Right renal pelvis (tissue), 4 donors: ENCODE data around the gene CHD8. TPM values are rescaled to one million over a fixed set of nuclear protein-coding genes. Genes with fewer than 3 reads are reported as not detected.
"Not testable (repeated sequence)": the region's sequence is repeated elsewhere in the genome, so short reads cannot be mapped to it uniquely, and the experiment has no call there.

Experiments
- DNase-seq, 4 donors: peaks; one replicate each; pipeline ENCODE4 v3.0.0-alpha.2; 2013; ENCODE audit warnings: low read depth in 4 of 4, low spot score in 3 of 4, missing footprints in 1 of 4
- polyA plus RNA-seq, 4 donors: library from polyadenylated mRNA; unstranded; fragments of 120-200 nt; gene quantifications; one replicate each; pipeline ENCODE4 v1.2.1, GENCODE V29; 2013; ENCODE audit not compliant: insufficient read length in 4 of 4

The CHD8 gene
- polyA plus RNA-seq, 4 donors, result 67.5 to 72.3 (median 70.4) TPM

- no peak for DNase-seq
Observed at GRCh38 chr14:21379338-21379737, 76.6 kb downstream of the CHD8 start.

DNA sequence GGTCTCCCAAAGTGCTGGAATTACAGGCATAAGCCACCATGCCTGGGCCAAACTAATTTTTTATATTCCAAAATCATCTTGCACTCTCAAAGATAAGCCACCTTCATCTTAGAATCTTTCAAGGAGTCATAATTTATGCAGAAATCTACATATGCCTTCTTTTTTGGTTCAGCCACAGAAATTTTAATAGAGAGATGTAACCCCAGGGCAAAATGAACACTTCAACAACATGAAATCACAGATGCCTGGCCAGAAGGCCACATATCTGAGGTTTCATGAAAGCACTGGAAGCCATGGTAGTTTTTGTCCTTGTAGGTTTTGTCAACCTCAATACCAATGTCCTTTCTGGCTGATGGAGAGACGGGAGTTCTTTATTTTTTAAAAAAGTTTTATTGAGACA is 81.9 kb downstream of the CHD8 start:
- no peak for DNase-seq

DNA sequence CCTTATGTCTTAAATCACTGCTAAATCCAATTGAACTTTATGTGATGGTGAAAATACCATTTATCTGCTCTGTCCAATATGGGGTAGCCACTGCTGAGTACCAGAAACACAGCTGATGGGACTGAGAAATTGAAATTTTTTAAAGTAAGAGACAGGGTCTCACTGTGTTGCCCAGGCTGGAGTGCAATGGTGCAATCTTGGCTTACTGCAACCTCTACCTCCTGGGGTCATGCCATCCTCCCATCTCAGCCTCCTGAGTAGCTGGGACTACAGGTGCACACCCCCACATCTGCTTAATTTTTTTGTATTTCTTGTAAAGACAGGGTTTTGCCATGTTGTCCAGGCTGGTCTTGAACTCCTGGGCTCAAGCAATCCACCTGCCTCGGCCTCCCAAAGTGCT is 83.1 kb downstream of the CHD8 start:
- DNase-seq, result not testable (repeated sequence)

GRCh38 chr14:21369949-21370679 is 85.8 kb downstream of the CHD8 start:
- no peak for DNase-seq

GRCh38 chr14:21367582-21368144 is 88.3 kb downstream of the CHD8 start:
- DNase-seq, result no peak

DNA sequence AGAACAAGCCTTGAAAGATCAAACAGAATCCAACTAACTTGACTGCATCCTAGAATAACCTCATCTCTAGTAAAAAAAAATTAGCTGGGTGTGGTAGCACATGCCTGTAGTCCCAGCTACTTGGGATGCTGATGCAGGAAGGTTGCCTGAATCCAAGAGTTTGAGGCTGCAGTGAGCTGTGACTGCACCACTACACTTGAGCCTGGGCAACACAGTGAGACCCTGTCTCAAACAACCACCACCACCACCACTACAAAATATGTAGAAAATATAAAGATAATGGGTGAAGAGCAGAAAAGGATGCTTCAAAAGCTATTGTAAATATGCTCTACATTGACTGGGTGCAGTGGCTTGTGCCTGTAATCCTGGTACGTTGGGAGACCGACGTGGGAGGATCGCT is 99.4 kb downstream of the CHD8 start:
- DNase-seq, result no peak

- no peak for DNase-seq
Observed at GRCh38 chr14:21352587-21352986, 103.3 kb downstream of the CHD8 start.

- DNase-seq, result no peak
Observed at GRCh38 chr14:21350539-21350938, 105.4 kb downstream of the CHD8 start.

- DNase-seq, result no peak
Observed at GRCh38 chr14:21347201-21347600, 108.7 kb downstream of the CHD8 start.

GRCh38 chr14:21346532-21347135 is 109.3 kb downstream of the CHD8 start:
- no peak for DNase-seq

DNA sequence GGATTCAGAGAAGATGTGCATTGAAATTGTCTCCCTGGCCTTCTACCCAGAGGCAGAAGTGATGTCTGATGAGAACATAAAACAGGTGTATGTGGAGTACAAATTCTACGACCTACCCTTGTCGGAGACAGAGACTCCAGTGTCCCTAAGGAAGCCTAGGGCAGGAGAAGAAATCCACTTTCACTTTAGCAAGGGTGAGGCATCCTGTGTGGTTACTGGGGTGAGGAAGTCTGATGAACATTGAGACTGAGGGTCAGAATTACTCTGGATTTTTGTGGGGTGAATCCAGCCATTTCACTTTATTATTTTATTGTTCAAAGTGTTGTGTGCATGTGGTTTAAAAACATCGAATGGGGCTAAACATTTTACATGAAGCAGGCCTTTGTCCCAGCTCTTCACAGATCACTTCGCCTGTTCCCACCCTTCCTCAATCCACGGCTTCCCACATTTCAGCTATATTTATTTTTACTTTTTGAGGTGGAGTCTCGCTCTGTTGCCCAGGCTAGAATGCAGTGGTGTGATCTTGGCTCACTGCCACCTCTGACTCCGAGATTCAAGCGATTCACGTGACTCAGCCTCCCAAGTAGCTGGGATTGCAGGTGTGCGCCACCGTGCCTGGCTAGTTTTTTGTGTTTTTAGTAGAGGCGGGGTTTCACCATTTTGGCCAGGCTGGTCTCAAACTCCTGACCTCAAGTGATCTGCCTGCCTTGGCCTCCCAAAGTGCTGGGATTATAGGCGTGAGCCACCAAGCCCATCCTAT is 112.7 kb downstream of the CHD8 start:
- no peak for DNase-seq

Other genes starting within 250 kb of the CHD8 start
- gene HNRNPC, start 186.7 kb downstream of the CHD8 start, polyA plus RNA-seq, result 100 to 1,000 TPM; 905 to 979 (median 962) TPM
- gene RPGRIP1, start 176.0 kb downstream of the CHD8 start, polyA plus RNA-seq, result under 1 TPM; 0.39 to 0.69 (median 0.61) TPM
- 100 to 1,000 TPM; 127 to 157 (median 151) TPM for gene SUPT16H, start 72.1 kb downstream of the CHD8 start, polyA plus RNA-seq
- 10 to 100 TPM; 33.7 to 42.8 (median 39.3) TPM for gene RAB2B, start 20.8 kb upstream of the CHD8 start, polyA plus RNA-seq
- 10 to 100 TPM; 61.6 to 68.8 (median 64.9) TPM for gene TOX4, start 21.1 kb upstream of the CHD8 start, polyA plus RNA-seq
- 10 to 100 TPM; 80.2 to 94.3 (median 90.1) TPM for gene METTL3, start 55.2 kb upstream of the CHD8 start, polyA plus RNA-seq
- gene SALL2, start 70.2 kb upstream of the CHD8 start, polyA plus RNA-seq, result 10 to 100 TPM; 55.9 to 62.4 (median 61.2) TPM
- not detected for gene OR10G3, start 124.0 kb upstream of the CHD8 start, polyA plus RNA-seq
- not detected for gene OR10G2, start 178.8 kb upstream of the CHD8 start, polyA plus RNA-seq
- under 1 TPM in 1 of 4 donors, not detected in 3; 0.03 TPM for gene OR4E2, start 197.7 kb upstream of the CHD8 start, polyA plus RNA-seq
- under 1 TPM in 1 of 4 donors, not detected in 3; 0.05 TPM for gene OR4E1, start 217.7 kb upstream of the CHD8 start, polyA plus RNA-seq